ENCODE measurements around the gene NHS.

Gene NHS

DNA sequence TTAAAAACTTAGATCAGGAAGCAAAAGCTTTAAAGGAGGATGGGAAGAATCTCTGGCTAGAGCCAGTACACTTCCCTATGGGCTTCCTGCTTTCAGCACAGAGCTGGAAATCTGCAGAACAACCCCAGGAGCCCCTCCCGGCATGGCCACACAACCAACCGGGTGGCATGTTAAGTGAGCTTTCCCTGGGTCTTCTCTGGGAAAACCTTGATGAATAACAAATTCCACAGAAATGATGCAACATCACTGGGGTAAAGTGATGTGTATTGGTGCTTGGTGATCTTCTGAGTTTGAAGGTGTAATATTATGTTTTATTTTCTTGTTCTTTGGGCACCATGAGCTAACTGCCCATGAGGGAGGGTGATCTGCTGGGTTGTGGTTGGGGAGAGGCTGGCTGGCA, 22.1 kb downstream of the NHS start:
- no peaks in the 10 kb centered on the region for H3K27me3 ChIP-seq (ENCODE audit: insufficient read depth, poor library complexity, severe bottlenecking)
- DNase-seq (ENCODE audit: low read depth in 1 of 2, low spot score in 1 of 2) = no peak

DNA sequence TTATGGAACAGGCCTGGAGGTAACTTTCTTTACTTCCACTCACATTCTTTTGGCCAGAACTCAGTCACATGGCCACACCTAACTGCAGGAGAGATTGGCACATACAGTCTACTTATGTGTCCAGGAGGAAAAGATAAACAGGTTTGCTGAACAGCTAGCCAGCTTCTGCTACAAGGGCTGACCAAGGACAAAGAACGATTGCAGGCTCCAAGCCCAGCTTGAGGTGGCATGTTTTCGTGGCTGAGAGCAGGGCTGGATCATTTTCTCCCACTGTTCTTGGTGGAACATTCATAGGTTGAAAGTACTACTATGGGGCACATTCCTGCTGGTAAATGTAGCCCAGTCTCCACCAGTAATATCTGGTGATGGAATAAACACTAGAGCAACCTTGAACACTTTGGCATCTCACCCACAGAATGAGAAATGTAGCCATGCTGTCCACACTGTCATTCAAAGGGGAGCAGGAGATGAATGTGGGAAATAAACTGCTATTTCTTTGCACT, 28.2 kb downstream of the NHS start:
- TF ChIP-seq GABPA (IDR thresholded peaks at IDR 0.05; ENCODE audit: low read depth) = no peak
- TF ChIP-seq, protein P1, sequence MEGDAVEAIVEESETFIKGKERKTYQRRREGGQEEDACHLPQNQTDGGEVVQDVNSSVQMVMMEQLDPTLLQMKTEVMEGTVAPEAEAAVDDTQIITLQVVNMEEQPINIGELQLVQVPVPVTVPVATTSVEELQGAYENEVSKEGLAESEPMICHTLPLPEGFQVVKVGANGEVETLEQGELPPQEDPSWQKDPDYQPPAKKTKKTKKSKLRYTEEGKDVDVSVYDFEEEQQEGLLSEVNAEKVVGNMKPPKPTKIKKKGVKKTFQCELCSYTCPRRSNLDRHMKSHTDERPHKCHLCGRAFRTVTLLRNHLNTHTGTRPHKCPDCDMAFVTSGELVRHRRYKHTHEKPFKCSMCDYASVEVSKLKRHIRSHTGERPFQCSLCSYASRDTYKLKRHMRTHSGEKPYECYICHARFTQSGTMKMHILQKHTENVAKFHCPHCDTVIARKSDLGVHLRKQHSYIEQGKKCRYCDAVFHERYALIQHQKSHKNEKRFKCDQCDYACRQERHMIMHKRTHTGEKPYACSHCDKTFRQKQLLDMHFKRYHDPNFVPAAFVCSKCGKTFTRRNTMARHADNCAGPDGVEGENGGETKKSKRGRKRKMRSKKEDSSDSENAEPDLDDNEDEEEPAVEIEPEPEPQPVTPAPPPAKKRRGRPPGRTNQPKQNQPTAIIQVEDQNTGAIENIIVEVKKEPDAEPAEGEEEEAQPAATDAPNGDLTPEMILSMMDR (IDR thresholded peaks at IDR 0.05; ENCODE audit: insufficient read depth, low read length) = no peak
- no peak overlapping the region for H3K4me3 ChIP-seq (replicated peaks; ENCODE audit: insufficient read depth, low read length)
- DNase-seq (ENCODE audit: low read depth in 1 of 2, low spot score in 1 of 2) = no peak
- no peak overlapping the region for H3K27ac ChIP-seq (replicated peaks)
- no peaks in the 10 kb centered on the region for H3K27me3 ChIP-seq (ENCODE audit: insufficient read depth, poor library complexity, severe bottlenecking)

More for the DNA sequence above, 22.1 kb downstream of the NHS start:
- no peak overlapping the region for H3K27ac ChIP-seq (replicated peaks)
- no peak overlapping the region for H3K4me3 ChIP-seq (replicated peaks; ENCODE audit: insufficient read depth, low read length)
- TF ChIP-seq, protein P1 (IDR thresholded peaks at IDR 0.05; ENCODE audit: insufficient read depth, low read length) = no peak
- no peak for TF ChIP-seq SPI1 (IDR thresholded peaks at IDR 0.05; ENCODE audit: borderline replicate concordance, low read depth)
- no peak for TF ChIP-seq GABPA (IDR thresholded peaks at IDR 0.05; ENCODE audit: low read depth)
- TF ChIP-seq, protein P2, sequence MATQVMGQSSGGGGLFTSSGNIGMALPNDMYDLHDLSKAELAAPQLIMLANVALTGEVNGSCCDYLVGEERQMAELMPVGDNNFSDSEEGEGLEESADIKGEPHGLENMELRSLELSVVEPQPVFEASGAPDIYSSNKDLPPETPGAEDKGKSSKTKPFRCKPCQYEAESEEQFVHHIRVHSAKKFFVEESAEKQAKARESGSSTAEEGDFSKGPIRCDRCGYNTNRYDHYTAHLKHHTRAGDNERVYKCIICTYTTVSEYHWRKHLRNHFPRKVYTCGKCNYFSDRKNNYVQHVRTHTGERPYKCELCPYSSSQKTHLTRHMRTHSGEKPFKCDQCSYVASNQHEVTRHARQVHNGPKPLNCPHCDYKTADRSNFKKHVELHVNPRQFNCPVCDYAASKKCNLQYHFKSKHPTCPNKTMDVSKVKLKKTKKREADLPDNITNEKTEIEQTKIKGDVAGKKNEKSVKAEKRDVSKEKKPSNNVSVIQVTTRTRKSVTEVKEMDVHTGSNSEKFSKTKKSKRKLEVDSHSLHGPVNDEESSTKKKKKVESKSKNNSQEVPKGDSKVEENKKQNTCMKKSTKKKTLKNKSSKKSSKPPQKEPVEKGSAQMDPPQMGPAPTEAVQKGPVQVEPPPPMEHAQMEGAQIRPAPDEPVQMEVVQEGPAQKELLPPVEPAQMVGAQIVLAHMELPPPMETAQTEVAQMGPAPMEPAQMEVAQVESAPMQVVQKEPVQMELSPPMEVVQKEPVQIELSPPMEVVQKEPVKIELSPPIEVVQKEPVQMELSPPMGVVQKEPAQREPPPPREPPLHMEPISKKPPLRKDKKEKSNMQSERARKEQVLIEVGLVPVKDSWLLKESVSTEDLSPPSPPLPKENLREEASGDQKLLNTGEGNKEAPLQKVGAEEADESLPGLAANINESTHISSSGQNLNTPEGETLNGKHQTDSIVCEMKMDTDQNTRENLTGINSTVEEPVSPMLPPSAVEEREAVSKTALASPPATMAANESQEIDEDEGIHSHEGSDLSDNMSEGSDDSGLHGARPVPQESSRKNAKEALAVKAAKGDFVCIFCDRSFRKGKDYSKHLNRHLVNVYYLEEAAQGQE (IDR thresholded peaks at IDR 0.05; ENCODE audit: insufficient replicate concordance, low read depth) = no peak
- no peak for TF ChIP-seq POLR2AphosphoS5 (IDR thresholded peaks at IDR 0.05; ENCODE audit: low read depth)

DNA sequence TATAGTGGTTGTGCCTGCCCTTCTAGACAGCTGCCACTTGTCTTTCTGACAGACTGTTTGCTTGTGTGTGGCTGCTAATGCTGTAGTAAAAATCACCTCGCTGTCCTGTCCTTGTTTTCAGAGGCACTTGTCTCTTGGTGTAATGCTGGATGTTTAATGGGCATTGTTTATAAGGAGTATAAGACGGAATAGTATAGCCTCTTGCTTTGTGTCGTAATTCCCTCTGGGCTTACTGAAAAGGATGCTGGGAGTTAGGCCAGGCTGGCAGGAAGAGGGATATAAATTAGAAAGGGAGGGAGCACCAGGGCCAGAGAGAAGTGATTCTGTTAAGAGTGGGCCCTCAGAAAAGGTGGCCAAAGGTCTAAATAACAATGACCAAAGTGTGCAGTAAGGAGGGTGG, 29.0 kb downstream of the NHS start:
- Histone ChIP-seq H3K27ac (replicated peaks) (no peak overlapping the region), H3K27me3 (ENCODE audit: insufficient read depth, poor library complexity, severe bottlenecking) (no peaks in the 10 kb centered on the region), H3K4me3 (replicated peaks; ENCODE audit: insufficient read depth, low read length) (no peak overlapping the region)
- no peak for DNase-seq (ENCODE audit: low read depth in 1 of 2, low spot score in 1 of 2)
- TF ChIP-seq, protein P1 (IDR thresholded peaks at IDR 0.05; ENCODE audit: insufficient read depth, low read length) = no peak
- no peak for TF ChIP-seq SPI1 (IDR thresholded peaks at IDR 0.05; ENCODE audit: borderline replicate concordance, low read depth)
- TF ChIP-seq, protein P2 (IDR thresholded peaks at IDR 0.05; ENCODE audit: insufficient replicate concordance, low read depth) = no peak
- TF ChIP-seq GABPA (IDR thresholded peaks at IDR 0.05; ENCODE audit: low read depth) = no peak
- no peak for TF ChIP-seq POLR2AphosphoS5 (IDR thresholded peaks at IDR 0.05; ENCODE audit: low read depth)
